NCI-H510A treated with DMSO at 0.1 percent for 48 hours (cell line): ENCODE results near the gene ASTN1.
A peak's percentile ranks its signal among the peaks of the same experiment; 100 is the strongest.

ENCODE experiments used
- DNase-seq: peaks from one replicate; lab custom pipeline; 2025; lab: John Stamatoyannopoulos, UW

ASTN1 gene

GRCh38 chr1:176993587-176993986, 170.9 kb downstream of the ASTN1 start:
- DNase-seq, result no peak

GRCh38 chr1:176989754-176990153, 174.8 kb downstream of the ASTN1 start:
- no peak for DNase-seq

GRCh38 chr1:176989023-176989422, 175.5 kb downstream of the ASTN1 start:
- no peak for DNase-seq

- no peak for DNase-seq
Measured at GRCh38 chr1:176987016-176987415, 177.5 kb downstream of the ASTN1 start.

GRCh38 chr1:176983731-176984130, 180.8 kb downstream of the ASTN1 start:
- no peak for DNase-seq

GRCh38 chr1:176976771-176977170, 187.7 kb downstream of the ASTN1 start:
- no peak for DNase-seq

GRCh38 chr1:176976225-176976624, 188.3 kb downstream of the ASTN1 start:
- no peak for DNase-seq

GRCh38 chr1:176964687-176965086, 199.8 kb downstream of the ASTN1 start:
- DNase-seq, result no peak

GRCh38 chr1:176963181-176963580, 201.3 kb downstream of the ASTN1 start:
- no peak for DNase-seq

- DNase-seq, result no peak
Measured at GRCh38 chr1:176961678-176962077, 202.8 kb downstream of the ASTN1 start.

- no peak for DNase-seq
Measured at GRCh38 chr1:176959191-176959820, 205.2 kb downstream of the ASTN1 start.

- no peak for DNase-seq
Measured at GRCh38 chr1:176957603-176958002, 206.9 kb downstream of the ASTN1 start.

- no peak for DNase-seq
Measured at GRCh38 chr1:176954242-176954641, 210.3 kb downstream of the ASTN1 start.

- DNase-seq, result peak; percentile 9
Measured at GRCh38 chr1:176950736-176951324, 213.7 kb downstream of the ASTN1 start.

GRCh38 chr1:176949033-176949662, 215.4 kb downstream of the ASTN1 start:
- DNase-seq, result no peak

- no peak for DNase-seq
Measured at GRCh38 chr1:176944606-176945005, 219.9 kb downstream of the ASTN1 start.

GRCh38 chr1:176943783-176944182, 220.7 kb downstream of the ASTN1 start:
- no peak for DNase-seq

GRCh38 chr1:176942346-176942745, 222.2 kb downstream of the ASTN1 start:
- no peak for DNase-seq

- DNase-seq, result no peak
Measured at GRCh38 chr1:176939993-176940392, 224.5 kb downstream of the ASTN1 start.

- DNase-seq, result no peak
Measured at GRCh38 chr1:176938375-176938774, 226.1 kb downstream of the ASTN1 start.

GRCh38 chr1:176934370-176934769, 230.1 kb downstream of the ASTN1 start:
- DNase-seq, result no peak

- DNase-seq, result no peak
Measured at GRCh38 chr1:176932114-176933104, 232.1 kb downstream of the ASTN1 start.
